ENCODE measurements around the gene COBLL1. TPM values are rescaled to one million over a fixed set of nuclear protein-coding genes. Genes with fewer than 3 reads are reported as not detected.
A peak's percentile ranks its signal among the peaks of the same experiment; 100 is the strongest.

Gene COBLL1
- total RNA-seq, 3 donors from 2014 or later, result 19.5 to 30.0 (median 26.1) TPM

GRCh38 chr2:164786787-164787186, 54.8 kb downstream of the COBLL1 start:
- H3K4me3 ChIP-seq, result no peak overlapping the region
- DNase-seq, result no peak
- intact Hi-C loops (cut with DNase I, micrococcal nuclease), result no loop called here
- no peaks in the 10 kb centered on the region for H3K9me3 ChIP-seq
- no peak for ATAC-seq
- no peaks in the 10 kb centered on the region for H3K4me1 ChIP-seq (ENCODE audit: low read depth)
- no peaks in the 10 kb centered on the region for H3K36me3 ChIP-seq (ENCODE audit: low read depth)
- no peak for TF ChIP-seq CTCF (IDR thresholded peaks at IDR 0.05)

GRCh38 chr2:164785457-164785856, 56.2 kb downstream of the COBLL1 start:
- Histone ChIP-seq H3K4me3 (no peak overlapping the region), H3K9me3 (no peaks in the 10 kb centered on the region), H3K36me3 (ENCODE audit: low read depth) (no peaks in the 10 kb centered on the region), H3K4me1 (ENCODE audit: low read depth) (peaks cover 7% of the 10 kb centered on the region)
- DNase-seq, result no peak
- intact Hi-C loops (cut with DNase I, micrococcal nuclease), result no loop called here
- TF ChIP-seq CTCF (IDR thresholded peaks at IDR 0.05), result no peak
- ATAC-seq, result peak; percentile 8

GRCh38 chr2:164784376-164784775, 57.2 kb downstream of the COBLL1 start:
- DNase-seq, result no peak
- H3K4me3 ChIP-seq, result no peak overlapping the region
- intact Hi-C loops (cut with DNase I, micrococcal nuclease), result no loop called here
- H3K4me1 ChIP-seq (ENCODE audit: low read depth), result peaks cover 7% of the 10 kb centered on the region
- no peaks in the 10 kb centered on the region for H3K9me3 ChIP-seq
- no peak for TF ChIP-seq CTCF (IDR thresholded peaks at IDR 0.05)
- no peaks in the 10 kb centered on the region for H3K36me3 ChIP-seq (ENCODE audit: low read depth)
- ATAC-seq, result no peak

GRCh38 chr2:164782323-164782722, 59.3 kb downstream of the COBLL1 start:
- Histone ChIP-seq H3K4me3 (no peak overlapping the region), H3K9me3 (no peaks in the 10 kb centered on the region), H3K36me3 (ENCODE audit: low read depth) (no peaks in the 10 kb centered on the region), H3K4me1 (ENCODE audit: low read depth) (peaks cover 7% of the 10 kb centered on the region)
- ATAC-seq (peak; percentile 31), DNase-seq (no peak)
- TF ChIP-seq CTCF (IDR thresholded peaks at IDR 0.05), result no peak
- intact Hi-C loops (cut with DNase I, micrococcal nuclease), result no loop called here

GRCh38 chr2:164781394-164781793, 60.2 kb downstream of the COBLL1 start:
- intact Hi-C loops (cut with DNase I, micrococcal nuclease), result no loop called here
- Histone ChIP-seq H3K4me1 (ENCODE audit: low read depth) (peaks cover 7% of the 10 kb centered on the region), H3K9me3 (no peaks in the 10 kb centered on the region), H3K4me3 (no peak overlapping the region), H3K36me3 (ENCODE audit: low read depth) (no peaks in the 10 kb centered on the region)
- ATAC-seq (peak; percentile 42), DNase-seq (no peak)
- no peak for TF ChIP-seq CTCF (IDR thresholded peaks at IDR 0.05)

GRCh38 chr2:164780611-164781178, 60.9 kb downstream of the COBLL1 start:
- Histone ChIP-seq H3K9me3 (no peaks in the 10 kb centered on the region), H3K4me1 (ENCODE audit: low read depth) (peaks cover 7% of the 10 kb centered on the region), H3K4me3 (no peak overlapping the region), H3K36me3 (ENCODE audit: low read depth) (no peaks in the 10 kb centered on the region)
- intact Hi-C loops (cut with DNase I, micrococcal nuclease), result no loop called here
- peak; percentile 59 for ATAC-seq
- no peak for TF ChIP-seq CTCF (IDR thresholded peaks at IDR 0.05)
- DNase-seq, result no peak
